Measurements from ENCODE around the gene KIF11. TPM values are rescaled to one million over a fixed set of nuclear protein-coding genes. Genes with fewer than 3 reads are reported as not detected.

The KIF11 gene
- total and polyA plus RNA-seq, 2 experiments from 2014 or later: 26.1 to 56.7 TPM

- Histone ChIP-seq H3K27ac (ENCODE audit: low read depth) (no peak overlapping the region), H2AFZ (no peak overlapping the region), H3K4me1 (ENCODE audit: insufficient read depth) (peaks cover 17% of the 10 kb centered on the region), H4K20me1 (replicated peaks; ENCODE audit: insufficient read depth) (no peaks in the 10 kb centered on the region), H3K27me3 (ENCODE audit: insufficient read depth) (peaks cover 49% of the 10 kb centered on the region), H3K79me2 (replicated peaks; ENCODE audit: insufficient read depth) (no peaks in the 10 kb centered on the region), H3K4me3 (no peak overlapping the region), H3F3A (replicated peaks; ENCODE audit: low read depth) (0 out of 2 replicates have a peak, but pooled peaks cover 5% of the 10 kb centered on the region), H3K9me2 (ENCODE audit: insufficient read depth) (no peaks in the 10 kb centered on the region), H3K36me3 (ENCODE audit: insufficient read depth) (no peaks in the 10 kb centered on the region), H3K4me2 (no peak overlapping the region)
- no peak for ATAC-seq
- Mint-ChIP-seq H3K36me3 (ENCODE audit: low read depth) (no peaks in the 10 kb centered on the region), H3K27ac (no peak overlapping the region), H3K4me3 (no peak overlapping the region), H3K4me1 (peaks cover 9% of the 10 kb centered on the region), H3K9me3 (no peaks in the 10 kb centered on the region), H3K27me3 (ENCODE audit: insufficient read depth, low read depth, poor library complexity) (peaks cover 26% of the 10 kb centered on the region)
- DNase-seq (ENCODE audit: low spot score): no peak
- TF ChIP-seq EZH2 (IDR thresholded peaks at IDR 0.05; ENCODE audit: low read depth, unreplicated experiment) (no peak), POLR2AphosphoS5 (IDR thresholded peaks at IDR 0.05; ENCODE audit: low read depth) (no peak), REST (IDR thresholded peaks at IDR 0.05; ENCODE audit: unreplicated experiment) (no peak), CREB1 (CRISPR knock-in tag; IDR thresholded peaks at IDR 0.05; ENCODE audit: low read depth) (no peak)
Observed at GRCh38 chr10:92702301-92702916, 109.5 kb downstream of the KIF11 start.

Small RNA genes within 50 kb of the gene (small RNA-seq; reads per million reads assigned to genes)
- not detected for gene RN7SL644P (ENCODE audit: low replicate concordance)

Other genes with a start within 250 kb of the KIF11 start
- gene IDE, start 19.0 kb upstream of the KIF11 start, total RNA-seq (2014; rRNA removed; shearing (Covaris generic)): 35.5 and 36.3 TPM in 2 replicates
- 12.3 and 12.9 TPM in 2 replicates for gene IDE, start 19.0 kb upstream of the KIF11 start, polyA plus RNA-seq (2016; fragmentation: Nextera tagmentation; extraction: Ambion mirVana)
- gene HHEX, start 96.8 kb downstream of the KIF11 start, total RNA-seq (2014; rRNA removed; shearing (Covaris generic)): 0.39 and 0.59 TPM in 2 replicates
- gene HHEX, start 96.8 kb downstream of the KIF11 start, polyA plus RNA-seq (2016; fragmentation: Nextera tagmentation; extraction: Ambion mirVana): 0.99 and 2.0 TPM in 2 replicates

All from GM23338 (cell line).